NCI-H460 (cell line): ENCODE data around the gene FOXD4L6. TPM values are rescaled to one million over a fixed set of nuclear protein-coding genes. Genes with fewer than 3 reads are reported as not detected.
"Not testable (repeated sequence)": the region's sequence is repeated elsewhere in the genome, so short reads cannot be mapped to it uniquely, and the experiment has no call there.

Source experiments
- DNase-seq: peaks from one replicate; pipeline ENCODE4 v3.0.0-alpha.2; 2016; ENCODE audit warnings: low read depth; ENCODE audit errors: extremely low read depth
- polyA plus RNA-seq: library from polyadenylated mRNA; depleted of rRNA; stranded (reverse); fragments of >200 nt; gene quantifications from 2 replicates; pipeline ENCODE4 v1.2.3, GENCODE V29; 2014; cell fraction: nucleus; rRNA removed
- total RNA-seq: library from RNA; depleted of rRNA; stranded (reverse); fragments of >200 nt; shearing (Covaris generic); gene quantifications from 2 replicates; pipeline ENCODE4 v1.2.3, GENCODE V29; 2014; rRNA removed

The FOXD4L6 gene
- total RNA-seq = 0.07 TPM in 1 of 2 replicates, not detected in the other
- 0.26 TPM in 1 of 2 replicates, not detected in the other for polyA plus RNA-seq

DNA sequence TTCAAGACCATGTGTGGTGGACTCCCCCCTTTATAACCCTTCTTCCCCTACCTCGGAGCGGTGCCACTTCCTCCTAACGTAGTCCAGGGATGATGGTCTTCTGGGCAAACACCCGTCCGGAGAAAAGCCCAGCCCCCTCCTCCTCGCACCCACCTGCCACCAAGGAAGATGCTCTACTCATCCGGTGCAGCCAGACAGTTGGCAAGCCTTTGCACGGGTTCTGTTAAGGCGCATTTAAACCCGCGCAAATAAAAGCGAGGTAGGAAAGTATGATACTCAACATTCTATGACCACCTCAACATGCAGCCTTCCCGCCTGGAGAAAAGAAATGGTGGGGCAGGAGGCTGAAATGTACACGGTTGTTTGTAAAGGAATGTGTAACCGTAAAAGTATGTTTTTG, at the start of gene FOXD4L6:
TSS of gene FOXD4L6 (minus strand) at position 101 of the 400 bp plus-strand sequence. CDS start 298 bp downstream, outside the sequence.
- not testable (repeated sequence) for DNase-seq

- not testable (repeated sequence) for DNase-seq
These were observed 46.5 kb upstream of the FOXD4L6 start for GRCh38 chr9:41174994-41175393.

DNA sequence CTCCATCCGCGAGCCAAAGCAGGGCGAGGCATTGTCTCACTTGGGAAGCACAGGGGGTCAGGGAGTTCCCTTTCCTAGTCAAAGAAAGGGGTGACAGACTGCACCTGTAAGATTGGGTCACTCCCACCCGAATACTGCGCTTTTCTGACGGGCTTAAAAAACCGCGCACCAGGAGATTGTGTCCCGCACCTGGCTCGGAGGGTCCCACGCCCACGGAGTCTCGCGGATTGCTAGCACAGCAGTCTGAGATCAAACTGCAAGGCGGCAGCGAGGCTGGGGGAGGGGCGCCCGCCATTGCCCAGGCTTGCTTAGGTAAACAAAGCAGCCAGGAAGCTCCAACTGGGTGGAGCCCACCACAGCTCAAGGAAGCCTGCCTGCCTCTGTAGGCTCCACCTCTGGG, 21.6 kb upstream of the FOXD4L6 start:
- not testable (repeated sequence) for DNase-seq

DNA sequence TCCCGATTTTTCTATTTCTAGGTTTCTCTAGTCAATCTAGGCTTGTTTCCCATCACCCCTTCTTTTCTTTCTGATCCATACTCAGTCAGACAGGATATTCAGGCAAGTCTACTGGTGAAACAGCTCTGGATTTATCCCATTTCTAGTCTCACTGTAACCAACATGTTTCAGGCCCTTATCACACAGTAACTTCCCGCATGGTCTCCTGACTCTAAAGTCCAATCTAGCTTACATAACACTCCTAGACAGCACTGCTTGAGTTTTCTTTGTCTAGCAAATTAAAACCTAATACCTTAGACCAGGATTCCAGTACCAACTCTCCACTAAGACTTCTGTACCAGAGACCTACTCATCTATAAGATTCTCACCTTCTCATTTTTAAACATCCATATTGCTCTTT, 13.4 kb upstream of the FOXD4L6 start:
- DNase-seq = not testable (repeated sequence)

DNA sequence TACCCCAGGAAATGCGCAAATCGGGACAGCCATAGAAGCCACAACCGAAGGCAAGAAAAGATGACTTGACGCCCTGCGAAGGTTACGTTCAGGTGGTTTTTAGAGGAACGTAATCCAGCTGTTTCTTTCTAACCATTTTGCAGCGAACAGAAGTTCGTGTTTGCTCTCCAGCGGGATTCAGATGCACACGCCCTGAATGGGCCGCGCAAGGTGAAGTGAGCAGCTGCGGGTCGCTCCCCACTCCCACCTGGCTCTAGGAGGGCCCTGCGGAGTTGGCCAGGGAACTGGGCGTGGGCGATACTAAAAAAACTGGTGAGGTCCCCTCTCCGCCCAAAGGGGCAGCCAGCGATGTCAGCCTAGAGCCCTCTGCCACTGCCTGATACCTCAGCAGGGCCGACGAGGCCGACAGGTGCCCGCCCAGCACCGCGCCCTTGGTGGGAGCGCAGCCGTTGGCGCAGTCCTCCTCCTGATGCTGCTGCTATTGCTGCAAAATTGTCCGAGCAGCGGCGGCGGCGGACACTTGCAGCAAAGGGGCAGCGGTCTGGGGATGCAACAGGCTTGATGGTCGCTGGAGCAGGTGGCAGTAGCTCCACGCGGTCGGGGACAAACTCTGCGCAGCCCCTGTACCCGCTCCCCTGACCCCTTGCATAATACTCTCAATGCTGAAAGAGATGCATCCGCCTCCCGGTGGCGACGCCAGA, 1.6 kb downstream of the FOXD4L6 start:
- not testable (repeated sequence) for DNase-seq

DNA sequence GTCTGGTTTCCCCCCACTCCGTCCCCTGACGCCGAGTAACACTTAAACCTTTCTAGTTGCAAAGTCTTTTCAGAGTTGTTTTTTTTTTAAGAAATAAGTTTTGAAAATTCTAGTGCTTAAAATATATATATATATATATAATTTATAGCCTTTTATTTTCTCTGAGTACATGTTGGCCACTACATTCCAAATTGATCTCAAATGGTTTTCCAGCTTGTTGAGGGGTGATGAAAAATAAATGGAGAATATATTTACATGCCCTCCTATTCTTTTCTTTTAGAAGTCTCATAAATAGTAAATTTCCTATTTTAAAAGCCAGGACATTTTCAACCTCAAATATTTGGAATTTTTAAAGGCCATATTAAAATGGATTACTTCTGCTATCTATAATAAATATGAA, 2.5 kb downstream of the FOXD4L6 start:
- not testable (repeated sequence) for DNase-seq

DNA sequence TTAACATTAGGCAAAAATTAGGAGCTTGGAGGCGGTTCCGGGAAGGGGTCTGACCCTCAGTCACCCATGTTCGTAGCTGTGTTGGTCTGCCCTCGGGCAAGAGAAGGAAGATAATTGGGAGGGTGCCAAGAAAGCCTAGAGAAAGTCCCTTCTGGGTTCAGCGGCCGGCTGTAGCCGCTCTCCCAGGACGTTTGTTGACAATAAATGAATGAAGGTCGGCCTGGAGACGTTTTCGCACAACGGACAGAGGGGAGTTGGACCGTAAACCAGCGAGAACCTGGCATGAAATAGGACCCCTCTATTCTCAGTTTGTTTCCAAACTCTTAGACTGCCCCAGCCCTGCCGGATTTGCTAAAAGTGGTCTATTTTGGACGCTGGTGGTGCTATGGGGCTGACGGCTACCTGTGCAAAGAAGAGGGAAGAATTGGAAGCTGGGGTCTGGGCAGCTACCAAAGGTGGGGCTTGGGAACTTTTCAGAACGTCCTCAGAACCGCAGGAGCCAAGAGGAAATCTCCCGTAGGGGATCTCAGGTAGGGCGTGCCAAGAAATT, 3.3 kb downstream of the FOXD4L6 start:
- not testable (repeated sequence) for DNase-seq

DNA sequence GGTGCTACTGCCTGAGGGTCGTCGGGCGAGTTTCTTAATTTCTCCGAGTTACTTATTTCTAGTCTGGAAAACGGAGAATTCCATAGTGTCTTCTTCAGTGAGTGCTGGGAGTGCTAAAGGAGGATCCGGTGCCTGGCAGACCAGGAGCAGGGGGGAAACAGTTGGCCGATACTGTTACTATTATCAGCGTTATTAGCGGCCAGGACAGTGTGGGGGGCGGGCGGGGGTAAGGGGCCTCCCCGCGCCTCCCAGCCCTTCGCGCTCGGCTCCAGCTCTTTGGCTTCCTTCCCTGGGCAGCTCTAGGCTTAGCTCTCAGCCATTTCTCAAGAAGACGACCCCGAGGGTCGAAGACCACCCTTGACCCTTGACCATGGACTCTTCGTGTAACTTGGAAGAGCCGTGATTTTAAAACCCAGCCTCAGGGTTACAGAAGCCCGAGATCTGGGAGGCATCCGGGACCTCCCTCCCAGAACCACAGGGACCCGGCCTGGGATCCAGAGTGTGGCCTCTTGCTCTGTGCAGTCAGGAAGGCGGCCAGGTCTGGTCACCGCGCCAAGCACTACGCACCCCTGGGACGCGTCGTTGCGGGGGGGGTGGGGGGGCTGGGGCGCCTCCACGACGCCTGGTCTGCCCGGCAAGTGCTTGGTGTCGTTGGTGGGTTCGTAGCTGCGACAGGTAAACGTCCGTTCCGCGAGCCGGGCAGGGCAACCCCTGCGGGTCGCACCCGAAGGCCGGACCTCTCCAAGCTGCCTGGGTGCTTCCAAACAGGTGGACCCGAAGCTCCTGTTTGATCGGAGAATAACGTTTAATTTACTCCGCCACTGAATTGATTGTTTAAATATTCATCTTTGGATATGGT, 4.0 kb downstream of the FOXD4L6 start:
- DNase-seq = not testable (repeated sequence)

- DNase-seq = not testable (repeated sequence)
These were observed 4.7 kb downstream of the FOXD4L6 start for GRCh38 chr9:41123812-41124211.

DNA sequence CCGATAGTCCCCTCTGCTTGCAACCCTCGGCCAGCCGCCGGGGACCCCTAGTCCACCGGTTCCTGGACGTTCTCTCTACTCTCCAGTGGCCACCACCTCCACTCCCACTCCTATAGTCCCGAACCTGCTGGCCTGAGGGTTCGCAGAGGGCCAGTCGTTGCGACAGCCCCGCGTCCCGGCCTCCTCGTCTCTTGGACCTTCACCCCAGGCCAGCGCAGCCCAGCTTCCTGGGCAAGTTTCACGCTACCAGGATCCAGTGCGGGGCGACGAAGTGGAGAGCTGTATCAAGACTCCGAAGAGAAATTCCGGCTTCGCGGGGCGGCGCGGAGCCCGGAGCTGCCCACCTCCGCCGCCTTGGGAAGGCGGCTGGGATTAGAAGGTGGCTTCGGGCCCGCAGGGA, 5.1 kb downstream of the FOXD4L6 start:
- DNase-seq = not testable (repeated sequence)

GRCh38 chr9:41120696-41121095, 7.8 kb downstream of the FOXD4L6 start:
- DNase-seq = not testable (repeated sequence)

GRCh38 chr9:41119719-41120118, 8.8 kb downstream of the FOXD4L6 start:
- not testable (repeated sequence) for DNase-seq

GRCh38 chr9:41119311-41119710, 9.2 kb downstream of the FOXD4L6 start:
- not testable (repeated sequence) for DNase-seq

DNA sequence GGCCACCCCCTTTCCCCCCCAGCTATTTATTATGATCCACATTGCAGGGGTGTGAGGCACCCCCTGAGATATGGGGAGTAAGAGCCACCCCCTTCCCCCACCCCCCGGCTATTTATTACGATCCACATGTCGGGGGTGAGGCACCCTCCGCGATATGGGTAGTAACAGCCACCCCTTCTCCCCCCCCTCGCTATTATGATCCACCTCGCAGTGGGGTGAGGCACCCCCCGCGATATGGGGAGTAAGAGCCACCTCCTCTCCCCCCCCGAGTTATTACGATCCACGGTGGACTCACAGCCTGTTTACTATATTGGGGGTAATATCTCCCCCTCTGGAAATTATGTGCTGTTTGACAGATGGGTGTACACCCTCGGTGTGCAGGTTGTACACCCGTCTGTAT, 15.1 kb downstream of the FOXD4L6 start:
- not testable (repeated sequence) for DNase-seq

GRCh38 chr9:41111414-41111813, 17.1 kb downstream of the FOXD4L6 start:
- DNase-seq = not testable (repeated sequence)

DNA sequence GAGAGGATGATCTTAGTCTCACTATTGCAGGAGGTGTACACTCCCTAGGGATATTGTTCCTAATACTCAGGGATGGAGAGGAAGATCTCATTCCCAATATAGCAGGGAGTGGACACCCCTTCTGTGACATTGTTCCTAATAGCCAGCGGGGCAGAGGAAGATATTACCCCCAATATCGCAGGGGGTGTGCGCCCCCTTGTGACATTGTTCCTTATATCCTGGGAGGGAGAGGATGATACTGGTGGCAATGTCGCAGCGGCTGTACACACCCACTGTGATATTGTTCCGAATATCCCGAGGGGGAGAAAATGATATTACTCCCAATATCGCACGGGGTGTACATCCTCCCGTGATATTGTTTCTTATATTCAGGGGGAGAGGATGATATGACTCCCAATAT, 17.6 kb downstream of the FOXD4L6 start:
- DNase-seq = not testable (repeated sequence)

DNA sequence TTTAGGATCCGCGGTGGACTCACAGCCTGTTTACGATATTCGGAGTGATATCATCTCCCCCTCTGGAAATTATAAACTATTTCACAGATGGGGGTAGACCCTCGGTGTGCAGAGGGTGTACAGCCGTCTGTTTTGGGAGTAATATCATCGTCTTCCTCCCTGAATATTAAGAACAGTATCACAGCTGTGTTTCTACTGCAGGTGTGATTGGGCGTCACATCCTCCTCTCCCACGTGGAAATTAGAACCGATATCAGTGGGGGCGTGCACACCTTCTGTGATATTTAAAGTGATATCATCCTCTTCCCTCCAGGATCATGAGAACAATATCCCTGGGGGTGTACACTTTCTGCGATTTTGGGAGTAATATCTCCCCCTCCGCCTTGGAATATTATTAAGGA, 19.2 kb downstream of the FOXD4L6 start:
- DNase-seq = not testable (repeated sequence)

GRCh38 chr9:41108816-41109215, 19.7 kb downstream of the FOXD4L6 start:
- not testable (repeated sequence) for DNase-seq

DNA sequence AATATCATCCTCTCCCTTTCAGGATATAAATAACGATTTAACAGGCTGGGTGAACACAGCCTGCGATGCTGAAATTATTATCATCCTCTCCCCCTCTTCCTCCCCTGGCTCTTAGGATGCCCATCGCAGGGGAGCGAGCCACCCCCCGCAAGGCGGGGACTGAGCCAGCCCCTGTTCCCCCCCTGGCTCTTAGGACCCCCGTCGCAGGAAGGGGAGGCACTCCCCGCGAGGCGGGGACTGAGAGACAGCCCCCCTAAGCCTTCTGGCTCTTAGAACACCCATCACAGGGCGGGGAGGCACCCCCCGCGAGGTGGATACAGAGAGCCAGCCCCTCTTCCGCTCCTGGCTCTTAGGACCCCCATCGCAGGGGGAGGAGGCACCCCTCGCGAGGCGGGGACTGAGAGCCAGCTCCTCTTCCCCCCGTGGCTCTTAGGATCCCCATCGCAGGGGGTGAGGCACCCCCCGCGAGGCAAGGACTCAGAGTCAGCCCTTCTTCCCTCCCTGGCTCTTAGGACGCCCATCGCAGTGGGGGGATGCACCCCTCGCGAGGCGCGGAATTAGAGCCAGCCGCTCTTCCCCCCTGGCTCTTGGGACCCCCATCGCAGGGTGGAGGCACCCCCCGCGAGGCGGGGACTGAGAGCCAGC, 21.9 kb downstream of the FOXD4L6 start:
- DNase-seq = not testable (repeated sequence)

- DNase-seq = not testable (repeated sequence)
These were observed 22.8 kb downstream of the FOXD4L6 start for GRCh38 chr9:41105557-41106253.
